HG03097 (cell line): ENCODE measurements around the gene EHBP1L1.

ENCODE experiments used
- ATAC-seq: cut with Tn5 transposase; IDR thresholded peaks from one replicate; pipeline ENCODE4 v1.9.1; 2021; ENCODE audit not compliant: unreplicated experiment, low FRiP score

EHBP1L1 gene

GRCh38 chr11:65613091-65613928 is 37.5 kb downstream of the EHBP1L1 start:
- no peak for ATAC-seq

GRCh38 chr11:65615229-65615949 is 39.5 kb downstream of the EHBP1L1 start, which contains the start of gene PCNX3:
PCNX3 (plus strand) TSS chr11:65615776; CDS start chr11:65616312, 536 bp downstream.
- peak; percentile 71 for ATAC-seq

GRCh38 chr11:65615950-65616574 is 40.2 kb downstream of the EHBP1L1 start:
- peak; percentile 3 for ATAC-seq

GRCh38 chr11:65616575-65617001 is 40.7 kb downstream of the EHBP1L1 start:
- no peak for ATAC-seq

GRCh38 chr11:65617136-65617850 is 41.4 kb downstream of the EHBP1L1 start:
- no peak for ATAC-seq

- no peak for ATAC-seq
Measured at GRCh38 chr11:65617990-65618751, 42.3 kb downstream of the EHBP1L1 start.

GRCh38 chr11:65618763-65619162 is 42.9 kb downstream of the EHBP1L1 start:
- ATAC-seq, result no peak

- no peak for ATAC-seq
Measured at GRCh38 chr11:65619281-65619928, 43.6 kb downstream of the EHBP1L1 start.

GRCh38 chr11:65620666-65621065 is 44.8 kb downstream of the EHBP1L1 start:
- no peak for ATAC-seq

- no peak for ATAC-seq
Measured at GRCh38 chr11:65621460-65621859, 45.6 kb downstream of the EHBP1L1 start.

- ATAC-seq, result no peak
Measured at GRCh38 chr11:65622011-65622410, 46.2 kb downstream of the EHBP1L1 start.

- ATAC-seq, result no peak
Measured at GRCh38 chr11:65623177-65623576, 47.3 kb downstream of the EHBP1L1 start.

- no peak for ATAC-seq
Measured at GRCh38 chr11:65623852-65624616, 48.2 kb downstream of the EHBP1L1 start.

GRCh38 chr11:65624931-65625627 is 49.2 kb downstream of the EHBP1L1 start:
- no peak for ATAC-seq

- no peak for ATAC-seq
Measured at GRCh38 chr11:65625628-65626342, 49.9 kb downstream of the EHBP1L1 start.

GRCh38 chr11:65627202-65627601 is 51.3 kb downstream of the EHBP1L1 start:
- no peak for ATAC-seq

GRCh38 chr11:65629579-65629978 is 53.7 kb downstream of the EHBP1L1 start:
- ATAC-seq, result no peak
